Fibroblast of lung (primary cell): ENCODE results near the gene CXCL17.

Source experiments
- CTCF ChIP-seq, 2 donors: IDR thresholded peaks in 1 of 2; conservative IDR thresholded peaks in 1 of 2; 1 replicate in 1 of 2; 2 replicates in 1 of 2; pipeline ENCODE4 v1.5.1; 2011 to 2012; ENCODE audit warnings: low read length in 2 of 2, control low read depth in 1 of 2, inconsistent platforms in 1 of 2, low read depth in 1 of 2, mild to moderate bottlenecking in 1 of 2
- EZH2 ChIP-seq: IDR thresholded peaks from 2 replicates; pipeline ENCODE4 v1.5.1; 2012; ENCODE audit warnings: low read length, control low read depth, mild to moderate bottlenecking; ENCODE audit errors: missing control alignments

GRCh38 chr19:42473686-42474085, 30.9 kb upstream of the CXCL17 start:
- TF ChIP-seq CTCF (conservative IDR thresholded peaks at IDR 0.05 in 1 of 2, IDR thresholded peaks at IDR 0.05 in 1 of 2; ENCODE audit: low read depth in 1 of 2, low read length in 2 of 2) (no peak), EZH2 (no peak)
